ENCODE results near the gene C1orf210.

GRCh38 chr1:43293896-43294760, 8.7 kb upstream of the C1orf210 start:
- TF ChIP-seq POLR2AphosphoS5 (IDR thresholded peaks at IDR 0.05; ENCODE audit: low read depth, low read length): no peak
- TF ChIP-seq ZFX (IDR thresholded peaks at IDR 0.05): no peak
- TF ChIP-seq SRF (IDR thresholded peaks at IDR 0.05; ENCODE audit: low read depth): no peak
- TF ChIP-seq CTCF (IDR thresholded peaks at IDR 0.05 in 2 of 3, conservative IDR thresholded peaks at IDR 0.05 in 1 of 3; ENCODE audit: borderline replicate concordance in 1 of 3, insufficient read depth in 1 of 3, low read depth in 2 of 3, low read length in 2 of 3): no peak
